GM21367 (cell line): ENCODE results near the gene ANKFN1.
"Not testable (repeated sequence)": the region's sequence is repeated elsewhere in the genome, so short reads cannot be mapped to it uniquely, and the experiment has no call there.

Experiments
- ATAC-seq: cut with Tn5 transposase; IDR thresholded peaks from one replicate; pipeline ENCODE4 v1.9.1; 2021; ENCODE audit not compliant: unreplicated experiment

ANKFN1 gene

DNA sequence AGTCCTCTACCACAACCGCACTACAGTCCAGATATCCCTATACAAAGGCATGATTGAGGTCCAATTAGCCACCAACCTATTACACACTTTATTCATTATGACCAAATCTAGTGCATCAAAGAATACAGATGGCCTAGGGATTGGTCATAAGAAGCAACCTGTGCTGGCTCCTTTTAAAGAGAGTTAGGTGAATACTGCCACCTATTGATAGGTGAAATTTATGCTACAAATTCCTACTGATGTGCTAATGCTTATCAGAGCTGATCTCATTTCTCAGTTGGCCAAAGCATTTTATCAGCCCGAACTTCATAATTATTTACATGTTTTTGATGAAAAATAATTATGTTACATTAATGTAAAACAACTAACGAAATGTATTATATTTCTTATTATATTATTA lies 166.3 kb downstream of the ANKFN1 start:
- ATAC-seq: no peak

DNA sequence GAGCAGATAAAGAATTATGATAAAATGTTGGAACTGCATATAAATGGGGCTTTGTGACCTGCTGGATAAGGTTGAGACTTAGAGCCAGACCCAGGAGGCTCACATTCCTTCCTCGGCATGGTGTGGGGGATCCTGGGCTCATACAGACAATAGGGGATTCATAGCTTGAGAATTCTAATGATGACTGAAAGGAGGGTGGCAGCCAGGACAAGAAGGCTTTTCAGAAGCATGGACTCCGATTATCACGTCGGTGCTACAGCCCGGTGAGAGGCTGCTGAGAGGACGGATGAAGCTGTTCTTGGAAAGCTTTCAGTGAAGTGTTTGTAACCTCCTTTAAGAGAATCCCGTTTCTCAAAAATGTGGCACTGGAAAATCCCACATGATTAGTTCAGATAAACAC lies 167.2 kb downstream of the ANKFN1 start:
- ATAC-seq: no peak

DNA sequence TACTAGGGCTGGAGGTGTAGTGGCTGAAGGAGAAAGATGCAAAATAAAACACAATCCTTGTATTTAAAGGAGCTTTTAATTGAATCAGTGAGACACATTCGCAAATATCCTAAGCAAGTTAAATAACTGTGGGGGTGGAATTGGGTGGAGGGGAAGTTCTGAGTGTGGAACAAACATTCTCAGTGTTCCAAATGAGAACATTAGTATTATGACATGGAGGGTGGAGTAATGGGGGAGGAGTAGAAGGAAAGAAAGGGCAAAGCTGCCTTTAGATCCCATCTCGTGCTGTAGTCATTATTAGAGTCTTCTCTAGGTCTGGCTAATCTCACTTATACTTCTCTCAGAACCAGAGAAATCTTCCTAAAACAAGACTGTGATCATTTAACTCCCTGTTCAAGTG lies 169.7 kb downstream of the ANKFN1 start:
- no peak for ATAC-seq

DNA sequence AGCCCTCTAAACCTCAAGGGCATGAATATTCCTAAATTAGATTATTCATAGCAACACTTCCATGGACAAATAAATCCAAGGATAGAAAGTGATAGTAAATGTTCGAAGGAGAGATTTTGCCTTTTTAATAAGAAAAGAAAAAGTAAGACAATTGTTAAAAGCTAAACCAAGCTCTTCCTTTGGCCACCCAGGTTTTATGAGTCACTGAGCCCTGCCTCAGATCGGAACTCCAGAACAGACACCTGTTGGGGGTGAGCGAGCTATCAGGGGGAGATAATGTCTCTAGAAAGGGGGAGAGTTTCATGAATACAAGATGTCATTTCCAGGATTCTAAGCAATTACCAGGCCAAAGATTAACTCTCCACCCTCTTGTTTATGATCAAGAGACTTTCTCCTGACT lies 171.4 kb downstream of the ANKFN1 start:
- no peak for ATAC-seq

DNA sequence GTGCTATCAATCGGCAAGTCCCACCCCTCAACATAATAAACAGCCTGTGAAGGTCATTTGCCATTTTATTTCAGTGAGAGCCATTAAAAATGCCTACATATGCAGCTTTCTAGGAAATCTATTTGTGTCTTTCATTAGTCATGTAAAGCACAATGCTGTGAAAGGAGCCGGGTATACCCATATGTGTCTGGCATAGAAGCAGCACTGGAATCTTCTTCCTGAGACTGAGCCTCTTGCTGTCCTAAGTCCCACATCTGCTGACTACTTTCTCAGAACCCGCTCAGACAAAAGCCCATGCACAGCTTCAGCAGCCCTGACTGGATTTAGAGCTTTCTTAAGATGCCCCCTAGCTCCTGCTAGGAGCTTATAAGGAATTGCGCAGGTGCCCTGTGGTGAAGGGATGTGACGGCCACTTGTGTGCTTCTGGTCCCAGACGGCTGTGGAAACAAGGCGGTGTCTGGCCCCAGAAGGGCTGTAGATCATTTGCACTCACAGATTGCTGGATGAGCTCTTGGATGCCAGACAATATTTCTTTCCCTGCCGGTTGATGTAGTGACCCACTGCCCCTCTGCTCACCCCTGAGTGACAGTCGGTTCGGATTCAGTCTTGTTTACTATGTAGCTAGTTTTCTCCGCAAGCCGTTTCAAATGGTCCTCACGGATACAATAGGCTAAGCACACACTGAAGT lies 172.2 kb downstream of the ANKFN1 start:
- no peak for ATAC-seq

DNA sequence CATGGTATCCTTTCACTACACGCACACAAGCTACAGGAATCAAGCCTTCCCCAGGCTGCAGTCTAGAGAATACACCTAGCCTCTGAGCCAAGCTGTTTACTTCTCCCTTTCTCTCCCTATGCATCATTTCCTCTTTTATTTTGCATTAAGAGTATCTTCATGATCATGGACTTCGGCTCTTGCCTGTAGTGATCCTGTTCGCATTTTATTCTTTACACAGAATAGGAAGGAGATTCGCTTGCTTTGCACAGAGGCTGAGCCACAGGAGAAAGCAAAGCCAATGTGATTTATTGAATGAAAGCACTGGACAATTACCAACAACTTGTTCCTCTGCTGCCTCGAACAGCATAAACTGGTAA lies 172.7 kb downstream of the ANKFN1 start:
- no peak for ATAC-seq

DNA sequence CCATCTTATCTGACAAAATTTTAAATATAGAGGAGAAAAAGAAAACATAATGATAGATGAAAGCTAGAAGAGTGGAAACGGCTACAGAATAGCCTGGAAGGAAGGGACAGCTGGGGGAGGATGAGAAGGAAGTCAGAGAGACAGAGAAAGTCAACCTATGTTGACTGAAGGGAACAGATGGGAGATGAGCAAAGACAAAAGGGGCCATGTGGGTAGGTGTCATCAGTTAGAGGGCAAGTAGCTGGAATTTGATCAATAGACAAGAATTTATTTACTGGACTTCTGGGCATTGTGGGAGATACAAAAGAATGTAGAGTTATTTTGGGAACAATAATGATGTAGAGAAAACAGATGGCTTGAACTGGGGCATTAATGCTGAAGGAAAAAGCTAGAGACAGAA lies 194.4 kb downstream of the ANKFN1 start:
- no peak for ATAC-seq

DNA sequence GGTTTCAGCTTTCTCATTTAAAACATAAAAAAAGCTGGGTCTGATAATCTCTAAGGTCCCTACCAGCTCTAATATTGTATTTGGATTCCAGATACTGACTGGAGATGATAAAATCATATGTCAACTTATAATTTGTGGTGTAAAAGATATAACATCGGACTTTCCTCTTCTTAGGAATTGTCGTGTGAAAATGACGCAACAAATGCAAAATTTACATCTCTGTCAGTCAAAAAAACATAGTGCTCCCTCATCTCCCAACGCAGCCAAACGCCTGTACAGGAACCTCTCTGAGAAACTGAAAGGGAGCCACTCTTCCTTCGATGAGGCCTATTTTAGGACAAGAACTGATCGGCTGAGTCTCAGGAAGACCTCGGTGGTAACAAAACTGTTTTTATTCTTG lies 197.3 kb downstream of the ANKFN1 start:
- ATAC-seq: no peak

DNA sequence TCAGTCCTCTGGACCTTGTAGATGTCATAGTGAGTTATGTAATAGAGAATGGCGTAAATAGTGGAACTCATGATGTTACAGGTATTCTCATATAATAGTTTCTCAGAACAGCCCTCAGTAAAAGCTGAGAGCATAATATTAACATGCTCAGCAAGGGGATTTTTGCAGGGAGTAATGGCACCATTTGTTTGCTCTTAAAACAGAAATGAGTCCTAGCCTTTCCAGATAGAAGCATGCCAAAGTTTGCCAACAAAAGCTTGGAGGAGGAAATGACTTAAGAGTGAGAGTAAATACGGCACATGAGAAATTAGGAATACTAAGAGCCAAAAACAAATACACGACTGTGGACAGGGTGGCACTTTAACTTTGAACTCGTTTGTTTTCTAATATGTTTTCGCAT lies 198.4 kb downstream of the ANKFN1 start:
- no peak for ATAC-seq

DNA sequence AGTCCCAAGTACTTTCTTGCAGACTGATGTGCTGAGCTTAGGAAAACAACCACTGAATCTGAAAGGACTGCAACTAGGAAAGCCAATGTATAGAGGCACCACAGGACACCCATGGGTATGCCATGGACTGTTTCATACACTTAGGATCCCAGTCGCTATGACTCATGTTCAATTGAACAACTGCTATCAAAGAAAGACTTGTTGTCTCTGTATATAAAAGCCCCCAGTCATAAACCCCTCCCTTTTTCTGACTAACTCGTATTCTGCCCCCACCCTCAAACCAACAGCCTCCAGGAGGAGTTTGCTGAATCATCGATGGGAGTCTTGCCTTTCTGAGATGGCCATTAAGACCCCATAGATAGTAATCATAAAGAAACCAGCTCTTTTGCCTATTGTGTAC lies 205.4 kb downstream of the ANKFN1 start:
- ATAC-seq: no peak

DNA sequence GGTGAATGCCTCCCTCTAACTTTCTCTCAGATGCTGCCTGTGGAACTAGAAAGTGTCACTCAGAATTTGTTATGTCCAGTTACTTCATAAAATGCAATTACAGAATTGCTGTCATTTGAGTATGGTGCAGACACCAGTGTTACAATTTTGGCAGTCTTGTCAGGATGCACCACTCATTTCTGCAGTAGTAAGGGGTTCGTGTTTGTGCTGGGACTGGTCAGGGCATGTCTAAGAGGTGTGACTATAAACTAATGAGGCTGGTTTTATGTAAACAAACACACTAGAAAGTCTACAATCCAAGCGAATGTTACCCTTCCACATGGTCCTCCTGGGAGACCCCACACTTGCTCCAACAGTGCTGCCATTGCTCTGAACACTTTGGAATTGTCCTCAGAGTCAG lies 206.2 kb downstream of the ANKFN1 start:
- no peak for ATAC-seq

DNA sequence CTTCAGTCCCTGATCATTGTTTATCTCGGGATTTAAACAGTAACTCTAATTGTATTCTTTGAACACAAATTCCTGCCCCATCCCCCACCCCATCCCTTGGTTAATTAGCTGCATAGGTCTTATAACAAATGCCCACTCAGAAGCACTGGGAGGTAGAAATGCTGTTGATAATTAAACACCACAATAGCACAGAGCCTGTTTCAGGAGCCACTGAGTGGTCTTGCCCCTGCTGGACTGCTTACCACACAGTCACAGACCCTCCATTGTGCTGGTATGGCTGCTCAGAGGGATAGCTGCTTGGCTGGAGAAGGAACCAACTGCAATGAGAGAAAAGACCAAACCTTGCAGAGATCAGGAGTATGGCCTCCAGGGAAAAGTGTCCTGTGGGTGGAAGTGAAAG lies 214.1 kb downstream of the ANKFN1 start:
- ATAC-seq: no peak

DNA sequence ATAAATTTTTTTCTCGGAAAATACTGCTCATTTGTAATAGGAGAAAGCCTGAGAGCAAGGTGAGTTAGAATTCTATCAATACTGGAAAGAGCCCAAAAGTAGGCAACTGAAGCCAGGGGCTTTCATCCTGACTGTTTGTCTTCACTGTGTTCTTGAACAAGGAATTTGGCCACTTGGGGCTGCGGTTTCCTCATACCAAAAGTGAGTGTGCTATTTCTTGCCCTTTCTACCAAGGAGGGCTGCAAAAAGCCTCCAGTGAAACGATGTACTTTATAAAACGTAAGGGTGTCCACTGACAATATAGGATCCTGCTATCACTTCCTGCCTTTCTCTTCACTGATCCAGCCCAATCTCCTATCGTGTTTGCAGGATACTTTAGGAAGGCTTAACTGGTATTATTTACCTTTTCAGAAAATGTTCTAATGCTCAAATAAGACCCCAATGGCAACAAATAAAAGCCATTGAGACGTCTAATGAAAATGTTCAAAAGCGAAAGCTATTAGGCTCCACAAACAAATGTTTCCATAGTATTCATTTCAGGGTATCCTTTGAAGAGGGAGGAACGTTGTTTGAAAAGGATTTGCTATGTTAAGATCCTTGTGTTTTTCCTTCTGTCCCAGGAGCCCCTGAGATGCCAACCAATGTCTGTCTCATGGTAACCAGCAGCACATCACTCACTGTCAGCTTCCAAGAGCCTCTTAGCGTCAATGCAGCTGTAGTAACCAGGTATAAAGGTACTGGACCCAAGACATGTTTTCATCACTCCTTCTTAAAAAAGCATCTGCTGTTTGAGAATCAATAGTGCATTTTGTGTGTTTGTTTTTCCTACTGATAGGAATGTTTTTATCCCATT lies 220.9 kb downstream of the ANKFN1 start:
- no peak for ATAC-seq

DNA sequence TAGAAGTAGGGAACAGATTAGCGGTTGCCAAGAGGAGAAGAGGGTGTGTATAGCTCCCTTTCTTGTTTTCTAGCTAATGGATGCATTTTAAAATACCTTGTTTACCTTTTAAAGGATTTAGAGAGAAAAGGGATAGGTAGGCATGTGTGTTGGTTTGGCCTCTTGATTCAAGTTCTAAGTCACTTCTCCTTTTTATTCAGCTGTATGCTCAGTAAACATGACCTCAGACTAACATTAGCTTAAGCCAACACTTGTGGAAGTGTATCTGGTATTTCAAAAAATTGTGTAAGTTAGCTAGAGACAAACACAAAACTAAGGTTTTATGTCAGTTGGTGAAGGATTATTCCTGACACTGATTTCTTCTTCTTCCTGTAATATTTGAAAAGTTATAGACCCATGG lies 236.1 kb downstream of the ANKFN1 start:
- ATAC-seq: no peak

DNA sequence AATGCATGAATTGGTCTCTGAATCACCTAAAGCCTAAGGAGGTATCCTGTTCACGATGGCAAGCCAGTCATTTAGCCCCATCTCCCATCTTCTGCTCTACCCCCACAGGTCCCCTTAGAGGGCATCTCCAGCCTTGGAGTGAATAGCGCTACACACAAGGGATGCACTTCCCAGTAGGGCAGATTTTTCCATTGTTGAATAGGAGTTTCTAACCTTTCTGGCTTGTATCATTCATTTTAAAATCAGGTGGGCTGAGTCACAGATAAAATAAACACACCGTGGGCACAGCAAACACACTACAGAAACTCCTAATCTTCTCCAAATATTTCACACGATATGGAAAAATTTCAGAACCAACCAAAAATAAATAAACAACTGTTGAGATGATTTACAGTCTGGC lies 239.0 kb downstream of the ANKFN1 start:
- no peak for ATAC-seq

DNA sequence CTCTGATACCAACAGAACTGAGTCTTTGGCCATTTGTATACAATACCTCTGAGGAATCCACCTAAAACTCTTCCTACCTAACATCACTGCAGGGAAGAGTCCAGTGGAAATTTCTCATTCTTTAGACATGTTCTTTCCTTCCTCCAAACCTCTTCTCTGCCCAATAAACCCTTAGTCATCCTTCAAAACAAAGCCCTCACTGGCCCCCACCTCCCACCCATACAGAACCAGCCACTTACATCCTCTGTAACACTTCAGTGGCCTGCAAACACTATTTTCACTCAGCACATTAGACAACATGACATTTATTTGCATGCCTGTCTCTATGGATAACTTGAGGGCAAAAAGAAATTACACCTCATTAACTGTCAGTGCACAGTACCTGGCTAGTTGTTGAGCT lies 239.9 kb downstream of the ANKFN1 start:
- ATAC-seq: no peak

DNA sequence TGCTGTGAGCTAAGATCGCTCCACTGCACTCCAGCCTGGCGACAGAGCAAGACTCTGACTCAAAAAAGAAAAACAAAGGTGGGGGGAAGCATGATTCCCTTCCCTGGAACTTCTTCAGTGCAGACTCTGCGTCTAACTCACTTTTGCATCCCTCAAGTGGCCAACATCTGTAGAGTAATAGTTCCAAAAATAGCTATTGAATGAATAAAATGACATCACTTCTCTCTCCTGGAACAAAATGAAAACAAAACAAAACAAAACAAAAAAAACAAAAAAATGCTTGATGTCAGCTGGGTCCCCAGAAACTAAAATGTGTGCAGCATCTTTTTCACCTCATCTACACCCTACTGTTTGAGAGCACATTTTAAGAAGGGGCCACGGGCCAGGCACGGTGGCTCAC lies 242.5 kb downstream of the ANKFN1 start:
- ATAC-seq: no peak

DNA sequence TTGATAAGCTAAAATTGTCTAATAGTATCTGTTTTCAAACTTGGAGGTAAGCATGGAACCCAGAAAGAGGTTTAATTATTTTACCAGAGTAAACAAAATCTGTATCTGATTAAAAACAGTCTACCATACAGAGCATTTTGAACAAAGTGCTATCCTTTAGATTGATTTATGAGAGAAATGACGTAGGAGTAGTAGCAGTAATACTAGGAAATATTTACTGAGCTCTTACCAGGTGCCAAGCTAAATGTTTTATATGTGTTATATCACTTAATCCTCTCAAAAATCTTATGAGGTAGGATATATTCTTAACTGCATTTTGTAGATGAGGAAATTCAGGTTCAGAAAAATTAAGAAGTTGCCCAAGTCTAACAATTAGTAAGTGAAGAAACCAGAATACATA lies 253.8 kb downstream of the ANKFN1 start:
- ATAC-seq: no peak

DNA sequence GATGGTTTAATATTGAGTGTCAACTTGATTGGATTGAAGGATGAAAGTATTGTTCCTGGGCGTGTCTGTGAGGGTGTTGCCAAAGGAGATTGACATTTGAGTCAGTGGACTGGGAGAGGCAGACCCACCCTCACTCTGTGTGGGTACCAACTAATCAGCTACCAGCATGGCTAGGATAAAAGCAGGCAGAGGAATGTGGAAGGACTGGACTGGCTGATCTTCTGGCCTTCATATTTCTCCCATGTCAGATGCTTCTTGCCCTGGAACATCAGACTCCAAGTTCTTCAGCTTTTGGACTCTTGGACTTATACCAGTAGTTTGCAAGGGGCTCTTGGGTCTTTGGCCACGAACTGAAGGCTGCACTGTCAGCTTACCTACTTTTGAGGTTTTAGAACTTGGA lies 259.1 kb downstream of the ANKFN1 start:
- ATAC-seq: not testable (repeated sequence)

DNA sequence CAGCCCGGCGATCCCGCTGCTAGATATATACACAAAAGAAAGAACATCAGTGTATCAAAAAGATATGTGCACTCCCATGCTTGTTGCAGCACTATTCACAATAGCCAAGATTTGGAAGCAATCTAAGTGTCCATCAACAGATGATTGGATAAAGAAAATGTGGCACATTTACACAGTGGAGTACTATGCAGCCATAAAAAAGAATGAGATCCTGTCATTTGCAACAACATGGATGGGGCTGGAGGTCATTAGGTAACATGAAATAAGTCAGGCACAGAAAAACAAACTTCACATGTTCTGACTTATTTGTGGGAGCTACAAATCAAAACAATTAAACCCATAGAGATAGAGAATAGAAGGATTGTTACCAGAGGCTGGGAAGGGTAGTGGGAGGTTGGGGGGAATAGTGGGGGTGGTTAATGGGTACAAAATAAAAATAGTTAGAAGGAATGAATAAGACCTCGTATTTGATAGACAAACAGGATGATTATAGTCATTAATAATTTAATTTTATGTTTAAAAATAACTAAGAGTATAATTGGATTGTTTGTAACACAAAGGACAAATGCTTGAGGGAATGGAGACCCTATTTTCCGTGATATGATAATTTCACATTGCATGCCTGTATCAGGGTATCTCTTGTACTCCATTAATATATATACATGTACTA lies 263.5 kb downstream of the ANKFN1 start:
- ATAC-seq: no peak

DNA sequence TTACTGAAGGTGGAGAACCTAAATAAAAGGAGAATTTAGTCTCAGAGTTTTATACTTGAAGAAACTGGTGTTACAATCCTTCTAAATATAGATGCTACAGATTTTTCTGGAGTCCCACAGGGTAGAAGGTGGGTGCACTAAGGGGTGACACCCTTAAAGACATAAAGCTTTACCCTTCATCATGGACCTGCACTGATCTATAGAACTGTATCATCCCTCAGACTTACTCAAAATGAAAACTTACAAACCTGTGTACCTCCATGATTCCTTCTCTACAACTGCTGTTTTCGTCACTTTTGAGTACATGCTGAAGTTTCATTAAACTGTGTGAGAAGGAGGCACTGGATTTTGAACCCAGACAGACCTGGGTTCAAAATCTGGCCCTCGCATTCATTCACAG lies 270.7 kb downstream of the ANKFN1 start:
- no peak for ATAC-seq

DNA sequence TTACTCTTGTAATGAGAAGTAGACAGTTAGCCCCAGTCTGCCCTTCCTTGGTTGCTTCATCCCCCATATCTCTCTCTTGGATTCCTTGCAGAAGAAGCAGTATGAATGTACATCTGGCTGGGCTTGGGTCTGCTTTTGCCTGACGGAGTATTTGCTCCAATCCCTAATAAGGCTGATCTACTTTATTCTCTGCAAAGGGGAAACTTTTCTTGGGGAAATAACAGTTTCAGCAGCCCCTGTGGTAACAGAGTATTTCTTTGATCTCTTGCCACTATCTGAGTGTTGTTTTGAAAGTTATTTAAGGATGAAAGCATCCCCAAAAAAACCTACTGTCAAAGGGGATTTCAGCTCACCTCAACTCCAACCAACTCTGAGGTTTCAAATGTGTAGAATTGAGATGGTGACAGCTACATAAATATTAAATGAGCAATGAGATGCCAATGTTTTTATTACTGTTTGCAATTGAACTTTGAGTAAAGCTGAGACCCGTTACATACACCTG lies 271.3 kb downstream of the ANKFN1 start:
- no peak for ATAC-seq
